Measurements from ENCODE around the gene RADIL.

- TF ChIP-seq SFPQ (IDR thresholded peaks at IDR 0.05; ENCODE audit: low read depth, low read length) = no peak
- TF ChIP-seq POLR2A (conservative IDR thresholded peaks at IDR 0.05) = no peak
- TF ChIP-seq KDM1A (IDR thresholded peaks at IDR 0.05) = no peak
These were observed 84.7 kb downstream of the RADIL start for GRCh38 chr7:4798706-4799235.
